Measurements from ENCODE around the gene TMEM53. TPM values are rescaled to one million over a fixed set of nuclear protein-coding genes. Genes with fewer than 3 reads are reported as not detected.

The TMEM53 gene
- total and polyA plus RNA-seq, 3 donors from 2014 or later = 15.6 to 40.2 (median 18.9) TPM

- Histone ChIP-seq H3K27me3 (no peaks in the 10 kb centered on the region), H3K4me1 (peaks cover 13% of the 10 kb centered on the region), H3K36me3 (ENCODE audit: low read depth, missing control alignments) (no peaks in the 10 kb centered on the region), H3K27ac (peak overlapping the region; percentile 72 to 94), H3K4me3 (peak overlapping the region; percentile 63 to 83), H3K9me3 (no peaks in the 10 kb centered on the region)
- no peak for DNase-seq
- intact Hi-C loops (cut with DNase I; ENCODE audit: low total_unique reads) = no loop called here
- TF ChIP-seq POLR2A (IDR thresholded peaks at IDR 0.05) (no peak), CTCF (IDR thresholded peaks at IDR 0.05) (no peak)
- 9 to 10% methylated on average over 9 of the region's 9 CpGs for WGBS, 2 donors
Measured at GRCh38 chr1:44632598-44632997, 41.7 kb downstream of the TMEM53 start.

DNA sequence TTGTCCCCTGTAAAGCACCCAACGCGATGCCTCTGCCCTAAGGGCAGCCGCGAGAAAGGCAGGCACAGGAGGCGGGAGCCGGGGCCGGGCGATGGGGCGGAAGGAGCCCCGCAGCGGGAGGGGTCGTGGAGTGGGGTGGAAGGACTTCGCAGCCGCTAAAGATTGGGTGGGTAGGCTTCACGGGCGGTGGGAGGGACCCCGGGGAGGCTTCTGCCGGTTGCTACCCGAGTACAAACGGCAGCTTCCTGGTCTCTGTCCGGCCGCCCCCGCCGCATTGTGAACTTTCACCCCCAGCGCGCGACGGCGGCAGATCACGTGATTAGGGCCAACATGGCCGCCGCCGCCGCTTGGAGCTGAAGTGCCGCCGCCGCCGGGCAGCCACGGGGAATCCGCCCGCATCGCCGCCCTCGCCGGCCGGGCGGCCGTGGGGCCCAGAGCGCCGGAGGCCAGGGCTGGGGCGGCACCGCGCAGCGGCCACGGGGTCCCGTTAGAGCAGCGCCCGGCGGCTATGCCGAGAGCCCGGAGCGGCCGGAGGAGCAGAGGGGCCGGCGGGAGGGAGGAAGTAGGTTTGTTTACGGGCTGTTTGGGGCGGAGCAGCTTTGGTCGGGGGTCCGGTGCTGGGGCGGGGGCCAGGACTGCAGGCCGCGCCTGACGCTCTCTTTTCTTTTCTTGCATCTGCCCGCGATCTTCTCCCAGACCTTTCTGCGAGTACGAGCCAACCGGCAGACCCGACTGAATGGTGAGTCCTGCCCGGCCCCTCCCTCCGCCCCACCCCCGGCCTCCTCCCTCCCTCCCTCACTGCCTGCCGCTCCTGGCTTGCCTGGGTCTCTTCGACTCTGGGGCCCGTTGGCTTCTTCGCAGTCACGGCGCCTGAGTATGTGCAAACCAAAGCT lies 42.4 kb downstream of the TMEM53 start:
- WGBS, 2 donors = 1 to 2% methylated on average over 36 to 57 of the region's 88 CpGs
- Histone ChIP-seq H3K27me3 (no peaks in the 10 kb centered on the region), H3K4me3 (peak overlapping the region; percentile 63 to 83), H3K27ac (peak overlapping the region; percentile 79 to 94), H3K4me1 (peaks cover 13% of the 10 kb centered on the region), H3K36me3 (ENCODE audit: low read depth, missing control alignments) (no peaks in the 10 kb centered on the region), H3K9me3 (no peaks in the 10 kb centered on the region)
- TF ChIP-seq POLR2A (IDR thresholded peaks at IDR 0.05) = no peak
- TF ChIP-seq CTCF (IDR thresholded peaks at IDR 0.05) = peak in 1 of 3 experiments; percentile 16
- intact Hi-C loops (cut with DNase I; ENCODE audit: low total_unique reads) = no loop called here
- peak; percentile 93 for DNase-seq

DNA sequence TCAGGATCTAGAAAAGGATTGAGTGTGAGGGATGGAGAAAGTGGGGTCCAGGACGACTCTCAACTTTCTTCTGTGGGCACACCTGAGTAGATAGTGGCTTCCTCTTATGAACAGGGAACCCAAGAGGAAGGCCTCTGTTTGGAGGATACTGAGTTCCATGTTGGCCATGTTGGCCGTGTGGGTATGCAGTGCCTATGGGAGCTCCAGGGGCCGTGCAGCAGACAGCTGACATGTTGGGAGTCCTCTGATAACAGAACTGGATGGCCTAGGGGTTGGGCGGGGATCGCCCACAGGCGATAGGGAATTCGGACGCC lies 43.0 kb downstream of the TMEM53 start:
- TF ChIP-seq POLR2A (IDR thresholded peaks at IDR 0.05) (no peak), CTCF (IDR thresholded peaks at IDR 0.05) (no peak)
- intact Hi-C loops (cut with DNase I; ENCODE audit: low total_unique reads) = no loop called here
- H3K36me3 ChIP-seq (ENCODE audit: low read depth, missing control alignments) = no peaks in the 10 kb centered on the region
- no peaks in the 10 kb centered on the region for H3K9me3 ChIP-seq
- WGBS, 2 donors = 4 to 13% methylated on average over 8 of the region's 8 CpGs
- peak overlapping the region; percentile 79 to 94 for H3K27ac ChIP-seq
- H3K4me3 ChIP-seq = peak overlapping the region; percentile 63 to 83
- DNase-seq = peak; percentile 49
- H3K4me1 ChIP-seq = peaks cover 13% of the 10 kb centered on the region
- H3K27me3 ChIP-seq = no peaks in the 10 kb centered on the region

GRCh38 chr1:44630116-44630515 lies 44.2 kb downstream of the TMEM53 start:
- no peaks in the 10 kb centered on the region for H3K9me3 ChIP-seq
- H3K27me3 ChIP-seq = no peaks in the 10 kb centered on the region
- no peak for DNase-seq
- H3K4me3 ChIP-seq = no peak overlapping the region
- no peak overlapping the region for H3K27ac ChIP-seq
- WGBS, 2 donors = 68 to 78% methylated on average over 2 of the region's 2 CpGs
- TF ChIP-seq POLR2A (IDR thresholded peaks at IDR 0.05) (no peak), CTCF (IDR thresholded peaks at IDR 0.05) (no peak)
- H3K36me3 ChIP-seq (ENCODE audit: low read depth, missing control alignments) = no peaks in the 10 kb centered on the region
- peaks cover 13% of the 10 kb centered on the region for H3K4me1 ChIP-seq
- intact Hi-C loops (cut with DNase I; ENCODE audit: low total_unique reads) = no loop called here
